WERI-Rb-1 (cell line): ENCODE results near the gene ADISSP.

Experiments used
- DNase-seq: peaks from one replicate; pipeline ENCODE4 v3.0.0-alpha.2; 2020
- H3K27ac ChIP-seq: fragments of 250-450 bp; sonication (Bioruptor Pico); 2 replicates; pipeline ENCODE4 v1.5.1; 2020; ENCODE audit warnings: mild to moderate bottlenecking, moderate library complexity
- H3K27me3 ChIP-seq: fragments of 250-450 bp; sonication (Bioruptor Pico); 2 replicates; pipeline ENCODE4 v1.5.1; 2021; ENCODE audit warnings: mild to moderate bottlenecking, low read depth, moderate library complexity; ENCODE audit not compliant: insufficient read depth, severe bottlenecking
- H3K36me3 ChIP-seq: fragments of 250-450 bp; sonication (Bioruptor Pico); 2 replicates; pipeline ENCODE4 v1.5.1; 2020; ENCODE audit warnings: mild to moderate bottlenecking, moderate library complexity
- H3K4me3 ChIP-seq: 2 replicates; pipeline ENCODE4 v1.5.1; 2011; ENCODE audit warnings: low read depth, mild to moderate bottlenecking, control low read depth, low read length
- H3K9me3 ChIP-seq: fragments of 250-450 bp; sonication (Bioruptor Pico); 2 replicates; pipeline ENCODE4 v1.5.1; 2021; ENCODE audit warnings: mild to moderate bottlenecking, moderate library complexity; ENCODE audit not compliant: severe bottlenecking
- CTCF ChIP-seq: IDR thresholded peaks from 2 replicates; pipeline ENCODE4 v1.5.1; 2011; ENCODE audit warnings: low read depth, mild to moderate bottlenecking, control low read depth, inconsistent platforms, low read length

ADISSP gene

GRCh38 chr20:3753098-3753497, 14.5 kb downstream of the ADISSP start:
- no peaks in the 10 kb centered on the region for H3K9me3 ChIP-seq
- peak; percentile 96 for TF ChIP-seq CTCF
- H3K4me3 ChIP-seq, result no peak overlapping the region
- no peaks in the 10 kb centered on the region for H3K27me3 ChIP-seq
- no peak overlapping the region for H3K27ac ChIP-seq
- peaks cover 22% of the 10 kb centered on the region for H3K36me3 ChIP-seq
- DNase-seq, result peak; percentile 60

GRCh38 chr20:3752386-3752759, 15.2 kb downstream of the ADISSP start:
- no peak overlapping the region for H3K27ac ChIP-seq
- no peaks in the 10 kb centered on the region for H3K9me3 ChIP-seq
- no peaks in the 10 kb centered on the region for H3K27me3 ChIP-seq
- H3K36me3 ChIP-seq, result peaks cover 15% of the 10 kb centered on the region
- H3K4me3 ChIP-seq, result no peak overlapping the region
- no peak for TF ChIP-seq CTCF
- no peak for DNase-seq

DNA sequence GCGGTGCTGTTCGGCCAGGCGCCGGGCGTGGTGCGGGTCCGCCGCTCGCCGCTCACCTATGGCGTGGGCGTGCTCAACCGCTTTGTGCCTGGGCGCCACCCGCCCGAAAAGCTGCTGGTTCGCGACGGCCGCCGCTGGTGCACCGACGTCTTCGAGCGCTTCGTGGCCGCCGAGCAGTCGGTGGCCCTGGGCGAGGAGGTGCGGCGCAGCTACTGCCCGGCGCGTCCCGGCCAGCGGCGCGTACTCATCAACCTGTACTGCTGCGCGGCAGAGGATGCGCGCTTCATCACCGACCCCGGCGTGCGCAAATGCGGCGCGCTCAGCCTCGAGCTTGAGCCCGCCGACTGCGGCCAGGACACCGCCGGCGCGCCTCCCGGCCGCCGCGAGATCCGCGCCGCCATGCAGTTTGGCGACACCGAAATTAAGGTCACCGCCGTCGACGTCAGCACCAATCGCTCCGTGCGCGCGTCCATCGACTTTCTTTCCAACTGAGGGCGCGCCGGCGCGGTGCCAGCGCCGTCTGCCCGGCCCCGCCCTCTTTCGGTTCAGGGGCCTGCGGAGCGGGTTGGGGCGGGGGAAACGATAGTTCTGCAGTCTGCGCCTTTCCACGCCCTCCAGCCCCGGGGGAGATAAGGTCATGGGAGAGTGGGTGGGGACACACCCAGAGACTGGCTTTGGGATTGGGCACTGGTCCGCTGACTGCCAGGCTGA, 15.7 kb downstream of the ADISSP start:
- no peaks in the 10 kb centered on the region for H3K9me3 ChIP-seq
- DNase-seq, result no peak
- no peak for TF ChIP-seq CTCF
- no peaks in the 10 kb centered on the region for H3K27me3 ChIP-seq
- no peak overlapping the region for H3K4me3 ChIP-seq
- H3K27ac ChIP-seq, result no peak overlapping the region
- peaks cover 14% of the 10 kb centered on the region for H3K36me3 ChIP-seq

- Histone ChIP-seq H3K9me3 (no peaks in the 10 kb centered on the region), H3K27me3 (no peaks in the 10 kb centered on the region), H3K27ac (no peak overlapping the region), H3K36me3 (peaks cover 12% of the 10 kb centered on the region), H3K4me3 (no peak overlapping the region)
- 0 out of 2 replicates have a peak, but pooled peaks have one; percentile 10 for TF ChIP-seq CTCF
- DNase-seq, result no peak
These were observed 16.3 kb downstream of the ADISSP start for GRCh38 chr20:3751305-3751674.

DNA sequence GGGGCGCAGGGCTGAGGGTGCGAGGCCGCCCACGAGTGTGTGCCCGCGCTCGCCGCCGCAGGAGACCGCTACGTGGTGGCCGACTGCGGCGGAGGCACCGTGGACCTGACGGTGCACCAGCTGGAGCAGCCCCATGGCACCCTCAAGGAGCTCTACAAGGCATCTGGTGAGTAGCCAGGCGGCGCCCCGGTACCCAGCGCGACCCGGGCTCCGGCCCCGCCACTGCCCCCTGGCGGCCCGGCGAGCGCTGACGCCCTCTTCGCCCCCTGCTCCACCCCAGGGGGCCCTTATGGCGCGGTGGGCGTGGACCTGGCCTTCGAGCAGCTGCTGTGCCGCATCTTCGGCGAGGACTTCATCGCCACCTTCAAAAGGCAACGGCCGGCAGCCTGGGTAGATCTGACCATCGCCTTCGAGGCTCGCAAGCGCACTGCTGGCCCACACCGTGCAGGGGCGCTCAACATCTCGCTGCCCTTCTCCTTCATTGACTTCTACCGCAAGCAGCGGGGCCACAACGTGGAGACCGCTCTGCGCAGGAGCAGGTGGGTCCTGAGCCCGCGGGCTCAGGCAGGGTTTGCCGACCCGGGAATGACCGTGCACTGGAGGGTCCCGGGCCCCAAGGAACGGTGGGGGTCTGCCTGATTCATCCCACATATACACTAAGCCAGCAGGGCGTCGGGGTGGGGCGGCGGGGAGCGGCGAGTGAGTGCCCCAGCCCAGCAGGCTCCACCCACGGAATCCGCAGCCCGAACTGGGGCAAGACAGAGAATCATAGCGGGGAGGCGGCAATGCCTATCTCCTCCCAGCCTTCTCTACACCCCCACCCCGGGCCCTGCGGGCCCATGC, 17.6 kb downstream of the ADISSP start:
- H3K36me3 ChIP-seq, result peaks cover 12% of the 10 kb centered on the region
- H3K9me3 ChIP-seq, result no peaks in the 10 kb centered on the region
- H3K27me3 ChIP-seq, result no peaks in the 10 kb centered on the region
- H3K4me3 ChIP-seq, result peak overlapping the region; percentile 55
- DNase-seq, result peak; percentile 82
- TF ChIP-seq CTCF, result peak; percentile 91
- peak overlapping the region; percentile 52 for H3K27ac ChIP-seq
